ENCODE measurements around the gene APEH. TPM values are rescaled to one million over a fixed set of nuclear protein-coding genes. Genes with fewer than 3 reads are reported as not detected.

The APEH gene
- total RNA-seq, 6 donors from 2014 or later, result 54.7 to 104 (median 92.8) TPM

DNA sequence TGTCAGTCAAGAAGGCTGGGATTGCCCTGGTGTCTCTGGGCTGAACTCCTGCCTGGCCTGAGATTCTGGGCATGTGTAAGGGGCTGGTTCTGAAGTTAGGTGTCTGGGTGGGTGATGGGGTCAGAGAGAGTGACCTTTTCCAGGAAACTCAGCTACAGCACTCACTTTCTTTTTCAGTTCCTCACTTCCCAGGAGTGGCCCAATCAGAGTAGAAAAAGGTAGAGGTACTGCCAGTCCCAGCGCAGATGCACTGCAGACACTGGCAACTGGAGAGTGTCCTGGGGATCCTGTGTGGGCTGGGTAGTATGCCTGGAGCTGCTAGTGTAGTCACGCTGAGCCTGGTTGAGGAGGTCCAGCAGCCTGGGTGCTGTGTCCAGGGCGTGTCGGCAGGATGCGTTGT lies 46.5 kb upstream of the APEH start:
- Histone ChIP-seq H3K9me3 (no peaks in the 10 kb centered on the region), H3K27me3 (no peaks in the 10 kb centered on the region), H3K36me3 (no peaks in the 10 kb centered on the region), H3K27ac (no peak overlapping the region), H3K4me1 (no peaks in the 10 kb centered on the region), H3K4me3 (no peak overlapping the region)
- TF ChIP-seq, protein P1, sequence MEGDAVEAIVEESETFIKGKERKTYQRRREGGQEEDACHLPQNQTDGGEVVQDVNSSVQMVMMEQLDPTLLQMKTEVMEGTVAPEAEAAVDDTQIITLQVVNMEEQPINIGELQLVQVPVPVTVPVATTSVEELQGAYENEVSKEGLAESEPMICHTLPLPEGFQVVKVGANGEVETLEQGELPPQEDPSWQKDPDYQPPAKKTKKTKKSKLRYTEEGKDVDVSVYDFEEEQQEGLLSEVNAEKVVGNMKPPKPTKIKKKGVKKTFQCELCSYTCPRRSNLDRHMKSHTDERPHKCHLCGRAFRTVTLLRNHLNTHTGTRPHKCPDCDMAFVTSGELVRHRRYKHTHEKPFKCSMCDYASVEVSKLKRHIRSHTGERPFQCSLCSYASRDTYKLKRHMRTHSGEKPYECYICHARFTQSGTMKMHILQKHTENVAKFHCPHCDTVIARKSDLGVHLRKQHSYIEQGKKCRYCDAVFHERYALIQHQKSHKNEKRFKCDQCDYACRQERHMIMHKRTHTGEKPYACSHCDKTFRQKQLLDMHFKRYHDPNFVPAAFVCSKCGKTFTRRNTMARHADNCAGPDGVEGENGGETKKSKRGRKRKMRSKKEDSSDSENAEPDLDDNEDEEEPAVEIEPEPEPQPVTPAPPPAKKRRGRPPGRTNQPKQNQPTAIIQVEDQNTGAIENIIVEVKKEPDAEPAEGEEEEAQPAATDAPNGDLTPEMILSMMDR (IDR thresholded peaks at IDR 0.05), result no peak
- no peak for TF ChIP-seq POLR2A (IDR thresholded peaks at IDR 0.05)
- TF ChIP-seq POLR2AphosphoS5 (IDR thresholded peaks at IDR 0.05), result no peak
- no peak for TF ChIP-seq EP300 (IDR thresholded peaks at IDR 0.05)
- ATAC-seq (ENCODE audit: low FRiP score in 2 of 2) (no peak), DNase-seq (no peak)
- 94 to 97% methylated on average over 5 of the region's 5 CpGs for WGBS, 2 donors

DNA sequence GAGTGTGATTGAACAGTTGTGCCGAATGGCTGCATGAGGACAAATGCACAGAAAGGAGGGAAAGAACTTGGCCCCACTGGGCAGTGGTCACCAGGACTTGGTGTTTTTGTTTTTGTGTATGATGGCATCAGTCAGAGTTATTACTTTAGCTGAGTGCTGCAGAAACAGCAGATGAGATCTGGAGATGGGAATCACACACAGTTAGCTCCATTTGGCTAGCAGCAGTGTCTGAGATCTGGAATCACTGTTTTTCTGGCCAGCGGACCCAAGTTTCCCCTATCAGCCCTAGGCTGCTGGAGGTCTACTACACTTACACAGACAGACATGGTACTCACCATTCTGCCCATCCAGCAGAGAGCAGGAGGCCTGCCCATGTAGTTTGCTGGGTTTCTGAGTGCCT lies 45.9 kb upstream of the APEH start:
- H3K27ac ChIP-seq, result no peak overlapping the region
- no peaks in the 10 kb centered on the region for H3K36me3 ChIP-seq
- no peaks in the 10 kb centered on the region for H3K9me3 ChIP-seq
- no peak overlapping the region for H3K4me3 ChIP-seq
- TF ChIP-seq POLR2A (IDR thresholded peaks at IDR 0.05) (no peak), POLR2AphosphoS5 (IDR thresholded peaks at IDR 0.05) (no peak), EP300 (IDR thresholded peaks at IDR 0.05) (no peak)
- TF ChIP-seq, protein P1 (IDR thresholded peaks at IDR 0.05), result no peak
- no peak for ATAC-seq (ENCODE audit: low FRiP score in 2 of 2)
- no peak for DNase-seq
- WGBS, 2 donors, result 87 to 93% methylated on average over 2 of the region's 2 CpGs
- H3K27me3 ChIP-seq, result no peaks in the 10 kb centered on the region
- no peaks in the 10 kb centered on the region for H3K4me1 ChIP-seq

DNA sequence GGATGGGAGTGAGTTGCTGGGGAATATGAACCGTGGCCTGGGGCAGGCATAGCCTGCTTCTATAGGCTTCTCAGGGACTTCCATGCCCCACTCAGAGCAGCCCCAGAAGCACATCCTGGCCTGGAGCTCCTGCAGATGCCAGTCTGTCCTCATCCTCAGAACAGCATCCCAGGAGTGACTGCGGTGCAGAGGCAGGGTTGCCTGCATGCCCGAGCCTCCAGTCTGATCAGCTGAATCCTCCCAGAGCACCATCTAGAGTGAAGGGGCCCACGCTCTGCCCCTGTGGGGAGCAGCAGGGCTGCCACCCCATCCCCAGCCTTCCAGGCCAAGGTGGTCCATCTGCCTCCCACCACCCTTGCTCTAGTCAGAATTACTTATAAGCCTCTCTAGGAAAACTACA lies 44.7 kb upstream of the APEH start:
- H3K27ac ChIP-seq, result no peak overlapping the region
- no peaks in the 10 kb centered on the region for H3K4me1 ChIP-seq
- no peaks in the 10 kb centered on the region for H3K27me3 ChIP-seq
- no peak for DNase-seq
- 84 to 86% methylated on average over 3 to 4 of the region's 4 CpGs for WGBS, 2 donors
- H3K36me3 ChIP-seq, result no peaks in the 10 kb centered on the region
- TF ChIP-seq POLR2AphosphoS5 (IDR thresholded peaks at IDR 0.05), result no peak
- TF ChIP-seq, protein P1 (IDR thresholded peaks at IDR 0.05), result no peak
- no peak for TF ChIP-seq POLR2A (IDR thresholded peaks at IDR 0.05)
- no peak for TF ChIP-seq EP300 (IDR thresholded peaks at IDR 0.05)
- no peak overlapping the region for H3K4me3 ChIP-seq
- no peak for ATAC-seq (ENCODE audit: low FRiP score in 2 of 2)
- no peaks in the 10 kb centered on the region for H3K9me3 ChIP-seq

DNA sequence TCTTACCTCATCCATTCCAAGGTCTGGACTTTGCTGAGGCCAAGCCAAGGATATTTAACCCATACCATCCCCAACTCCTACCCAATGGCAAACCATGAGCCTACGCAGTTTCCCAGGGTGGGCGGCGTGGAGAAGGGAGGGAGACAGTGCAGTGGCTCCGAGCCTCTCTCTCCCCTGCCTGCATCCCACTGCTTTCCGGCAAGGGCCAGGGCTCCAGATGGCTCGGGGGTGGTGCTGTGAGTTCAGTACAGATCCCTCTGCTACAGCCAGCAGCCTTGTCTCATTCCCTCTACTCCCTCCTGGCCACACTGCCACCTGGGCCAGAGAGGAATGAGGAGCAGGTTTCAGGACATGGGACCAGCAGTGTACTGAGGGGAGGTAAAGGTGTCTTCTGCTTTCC lies 44.3 kb upstream of the APEH start:
- H3K4me3 ChIP-seq, result no peak overlapping the region
- H3K36me3 ChIP-seq, result no peaks in the 10 kb centered on the region
- WGBS, 2 donors, result 87 to 93% methylated on average over 3 to 4 of the region's 6 CpGs
- ATAC-seq (ENCODE audit: low FRiP score in 2 of 2) (no peak), DNase-seq (no peak)
- no peak overlapping the region for H3K27ac ChIP-seq
- TF ChIP-seq, protein P1 (IDR thresholded peaks at IDR 0.05), result no peak
- no peak for TF ChIP-seq POLR2A (IDR thresholded peaks at IDR 0.05)
- no peak for TF ChIP-seq EP300 (IDR thresholded peaks at IDR 0.05)
- TF ChIP-seq POLR2AphosphoS5 (IDR thresholded peaks at IDR 0.05), result no peak
- no peaks in the 10 kb centered on the region for H3K9me3 ChIP-seq
- no peaks in the 10 kb centered on the region for H3K27me3 ChIP-seq
- H3K4me1 ChIP-seq, result no peaks in the 10 kb centered on the region

DNA sequence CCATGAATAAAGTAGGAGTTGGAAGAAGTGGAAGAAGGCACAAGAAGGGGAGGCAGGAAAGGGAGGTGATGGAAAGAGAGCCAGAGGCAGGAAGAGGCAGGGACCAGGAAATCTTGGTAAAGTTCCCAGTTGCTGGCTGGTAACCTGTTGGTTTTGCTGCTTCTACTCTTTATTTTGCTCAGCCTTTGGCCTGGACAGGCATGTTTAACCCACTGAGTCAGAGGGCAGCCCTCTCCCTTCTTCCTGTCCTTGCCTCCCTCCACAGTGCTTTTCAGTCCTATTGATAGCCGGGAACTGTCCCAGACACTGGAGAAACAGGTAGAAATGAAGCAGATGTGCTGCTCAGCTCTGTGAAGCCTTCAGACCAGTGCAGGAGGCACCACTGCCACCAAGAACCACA lies 43.4 kb upstream of the APEH start:
- Histone ChIP-seq H3K9me3 (no peaks in the 10 kb centered on the region), H3K27ac (no peak overlapping the region), H3K27me3 (no peaks in the 10 kb centered on the region), H3K4me3 (no peak overlapping the region), H3K4me1 (no peaks in the 10 kb centered on the region), H3K36me3 (no peaks in the 10 kb centered on the region)
- TF ChIP-seq EP300 (IDR thresholded peaks at IDR 0.05) (no peak), POLR2A (IDR thresholded peaks at IDR 0.05) (no peak), POLR2AphosphoS5 (IDR thresholded peaks at IDR 0.05) (no peak)
- TF ChIP-seq, protein P1 (IDR thresholded peaks at IDR 0.05), result no peak
- no peak for DNase-seq
- ATAC-seq (ENCODE audit: low FRiP score in 2 of 2), result no peak
- 90 to 100% methylated on average over 1 of the region's 1 CpG for WGBS, 2 donors

Measured in upper lobe of left lung (tissue), 6 donors.